HUES48 (cell line): Measurements from ENCODE around the gene WNT7B.

Experiments
- H3K27ac ChIP-seq: one replicate; pipeline ENCODE4 v1.7.0; 2013; ENCODE audit warnings: low read depth, low read length, inconsistent platforms
- H3K27me3 ChIP-seq: 2 replicates; pipeline ENCODE4 v1.6.1; 2013; ENCODE audit warnings: mild to moderate bottlenecking, low read length; ENCODE audit not compliant: control insufficient read depth, insufficient read depth
- H3K36me3 ChIP-seq: 2 replicates; pipeline ENCODE4 v1.6.1; 2013; ENCODE audit warnings: low read length; ENCODE audit not compliant: control insufficient read depth, insufficient read depth
- H3K4me1 ChIP-seq: 2 replicates; pipeline ENCODE4 v1.6.1; 2013; ENCODE audit warnings: mild to moderate bottlenecking, low read length; ENCODE audit not compliant: control insufficient read depth, insufficient read depth
- H3K4me3 ChIP-seq: 2 replicates; pipeline ENCODE4 v1.5.1; 2013; ENCODE audit warnings: mild to moderate bottlenecking, low read depth, low read length
- H3K9ac ChIP-seq: 2 replicates; pipeline ENCODE4 v1.6.1; 2013; ENCODE audit warnings: mild to moderate bottlenecking, low read depth, low read length, moderate library complexity
- H3K9me3 ChIP-seq: 2 replicates; pipeline ENCODE4 v1.6.1; 2013; ENCODE audit warnings: low read length; ENCODE audit not compliant: control insufficient read depth, insufficient read depth

Gene WNT7B

DNA sequence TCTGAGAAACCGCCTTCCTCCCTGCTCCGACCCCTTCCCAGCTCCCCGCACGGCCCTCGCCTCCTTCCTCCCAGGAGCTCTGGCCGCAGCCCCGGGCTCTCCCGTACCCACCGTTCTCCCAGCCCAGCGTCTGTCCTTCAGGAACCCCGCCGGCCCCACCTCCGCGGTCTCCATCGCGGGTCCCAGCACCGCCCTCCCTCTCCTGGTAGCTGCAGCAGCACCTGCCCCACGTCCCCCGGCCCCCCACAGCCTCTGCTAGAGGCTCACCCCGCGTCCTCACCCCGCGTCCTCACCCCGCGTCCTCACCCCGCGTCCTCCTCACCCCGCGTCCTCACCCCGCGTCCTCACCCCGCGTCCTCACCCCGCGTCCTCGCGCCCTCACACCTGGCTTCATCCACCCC lies 85.9 kb downstream of the WNT7B start:
- Histone ChIP-seq H3K9ac (no peak overlapping the region), H3K36me3 (no peaks in the 10 kb centered on the region), H3K27ac (no peak overlapping the region), H3K4me3 (no peak overlapping the region), H3K9me3 (no peaks in the 10 kb centered on the region), H3K4me1 (peaks cover 2% of the 10 kb centered on the region; the same call in 1 of the 2 replicates), H3K27me3 (no peaks in the 10 kb centered on the region)

DNA sequence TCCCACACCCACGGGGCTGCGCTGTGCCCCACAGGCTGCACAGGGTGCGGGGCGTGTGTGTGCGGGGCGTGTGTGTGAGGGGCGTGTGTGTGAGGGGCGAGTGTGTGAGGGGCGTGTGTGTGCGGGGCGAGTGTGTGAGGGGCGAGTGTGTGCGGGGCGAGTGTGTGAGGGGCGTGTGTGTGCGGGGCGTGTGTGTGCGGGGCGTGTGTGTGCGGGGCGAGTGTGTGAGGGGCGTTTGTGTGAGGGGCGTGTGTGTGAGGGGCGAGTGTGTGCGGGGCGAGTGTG lies 86.7 kb downstream of the WNT7B start:
- no peaks in the 10 kb centered on the region for H3K9me3 ChIP-seq
- no peak overlapping the region for H3K27ac ChIP-seq
- no peak overlapping the region for H3K9ac ChIP-seq
- H3K36me3 ChIP-seq: no peaks in the 10 kb centered on the region
- no peak overlapping the region for H3K4me3 ChIP-seq
- H3K4me1 ChIP-seq: no peaks in the 10 kb centered on the region
- H3K27me3 ChIP-seq: no peaks in the 10 kb centered on the region

DNA sequence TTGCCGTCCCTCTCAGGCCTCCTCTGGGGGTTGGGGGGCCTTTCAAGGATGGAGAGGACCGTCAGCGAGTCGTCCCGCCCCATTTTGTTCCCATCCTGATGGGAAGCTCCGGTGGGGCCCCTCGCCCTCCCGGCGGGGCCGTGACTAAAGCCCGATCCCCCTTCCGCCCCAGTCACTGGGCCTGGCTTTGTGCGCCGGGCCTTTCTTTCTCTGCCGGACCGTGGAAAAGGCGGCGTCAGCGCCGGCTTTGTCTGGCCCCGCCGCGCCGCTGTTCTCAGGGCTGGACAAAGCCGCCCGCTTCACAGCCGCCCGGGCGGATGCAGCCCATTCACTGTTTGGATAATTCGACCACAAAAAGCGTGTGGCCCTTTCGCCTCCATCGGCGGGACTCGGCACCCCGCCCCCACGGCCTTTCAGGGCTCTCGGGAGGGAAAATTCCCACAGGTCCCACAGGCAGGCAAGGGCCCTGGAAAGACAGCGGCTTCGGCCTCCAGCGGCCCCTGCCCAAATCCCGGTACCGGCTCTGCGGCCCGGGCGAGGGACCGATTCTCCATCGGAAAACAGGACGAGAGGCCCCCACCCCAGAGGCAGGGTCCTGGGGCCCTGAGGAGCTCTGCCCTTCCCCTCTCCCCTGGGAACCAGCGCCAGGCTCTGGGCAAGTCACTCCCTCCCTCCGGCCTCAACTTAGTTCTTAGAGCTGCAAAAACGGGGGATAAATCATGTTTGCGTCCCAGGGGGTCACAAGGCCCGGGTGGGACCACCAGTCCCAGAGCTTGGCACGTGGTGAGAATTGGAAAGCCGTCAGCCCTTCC lies 87.2 kb downstream of the WNT7B start:
- Histone ChIP-seq H3K4me1 (no peaks in the 10 kb centered on the region), H3K27me3 (no peaks in the 10 kb centered on the region), H3K9ac (no peak overlapping the region), H3K27ac (no peak overlapping the region), H3K9me3 (no peaks in the 10 kb centered on the region), H3K4me3 (no peak overlapping the region), H3K36me3 (no peaks in the 10 kb centered on the region)

DNA sequence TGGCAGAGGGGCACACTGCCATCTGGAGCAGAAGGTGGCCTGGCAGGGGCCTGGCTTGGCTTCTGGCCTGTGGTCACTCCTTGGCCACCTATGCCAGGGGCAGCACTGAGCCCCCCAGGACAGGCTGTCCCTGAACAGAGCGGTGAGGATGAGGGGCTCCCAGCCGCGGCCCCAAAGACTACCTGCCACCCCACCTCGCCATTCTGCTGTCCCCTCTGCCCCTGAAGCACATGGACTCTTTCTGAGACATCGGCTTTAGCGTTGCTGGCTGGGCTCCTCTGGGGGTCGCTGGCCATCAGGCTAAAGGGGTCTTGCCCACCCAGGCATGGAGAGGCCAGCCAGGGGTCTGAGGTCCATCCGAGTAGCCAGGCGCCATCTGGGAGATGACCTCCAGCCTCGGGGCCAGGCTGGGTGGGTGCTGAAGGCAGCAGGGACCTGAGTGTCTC lies 87.8 kb downstream of the WNT7B start:
- H3K9me3 ChIP-seq: no peaks in the 10 kb centered on the region
- H3K27ac ChIP-seq: no peak overlapping the region
- H3K4me1 ChIP-seq: no peaks in the 10 kb centered on the region
- no peak overlapping the region for H3K4me3 ChIP-seq
- no peaks in the 10 kb centered on the region for H3K36me3 ChIP-seq
- no peaks in the 10 kb centered on the region for H3K27me3 ChIP-seq
- no peak overlapping the region for H3K9ac ChIP-seq

DNA sequence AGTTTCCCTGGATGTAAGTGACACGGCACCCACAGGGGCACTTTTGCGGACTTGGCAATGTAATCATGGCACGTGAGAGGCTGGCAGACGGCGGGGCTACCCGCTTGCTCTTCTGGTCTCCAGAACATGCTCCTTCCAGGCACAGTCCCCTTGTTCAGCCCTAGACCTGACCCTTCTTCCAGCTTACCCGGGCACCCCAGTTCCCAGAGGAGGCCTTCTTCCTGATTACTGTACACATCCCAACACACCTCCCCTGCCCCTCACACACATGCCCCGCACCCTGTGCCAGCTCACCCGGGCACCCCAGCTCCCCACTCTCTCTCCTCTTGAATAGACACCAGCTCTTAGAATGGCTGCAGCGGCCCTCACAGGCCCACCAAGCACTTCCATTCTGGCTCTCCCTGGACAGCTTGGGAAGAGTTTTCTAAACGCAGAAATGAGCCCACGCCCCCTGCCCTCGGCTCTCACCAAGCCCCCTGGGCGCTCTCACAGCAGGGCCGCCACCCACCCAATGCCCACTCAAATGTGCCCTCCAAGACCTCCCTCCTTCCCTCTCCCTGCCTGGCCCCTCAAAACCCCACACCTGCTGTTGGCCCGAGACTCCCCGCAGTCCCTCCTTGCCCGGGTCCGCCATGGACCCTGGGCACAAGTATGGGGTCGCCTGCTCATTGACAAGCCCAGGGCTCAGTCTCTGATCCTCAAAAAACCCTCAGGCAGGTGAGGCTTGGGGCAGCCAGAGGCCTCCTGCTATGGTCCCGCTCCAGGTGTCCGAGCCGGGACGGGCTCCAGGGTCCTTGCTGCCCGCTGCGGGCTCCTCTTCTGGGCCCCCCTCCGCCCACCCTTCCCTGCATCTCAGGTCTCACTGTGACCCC lies 88.5 kb downstream of the WNT7B start:
- Histone ChIP-seq H3K27me3 (no peaks in the 10 kb centered on the region), H3K27ac (no peak overlapping the region), H3K4me3 (no peak overlapping the region), H3K9me3 (no peaks in the 10 kb centered on the region), H3K9ac (no peak overlapping the region), H3K4me1 (no peaks in the 10 kb centered on the region), H3K36me3 (no peaks in the 10 kb centered on the region)

DNA sequence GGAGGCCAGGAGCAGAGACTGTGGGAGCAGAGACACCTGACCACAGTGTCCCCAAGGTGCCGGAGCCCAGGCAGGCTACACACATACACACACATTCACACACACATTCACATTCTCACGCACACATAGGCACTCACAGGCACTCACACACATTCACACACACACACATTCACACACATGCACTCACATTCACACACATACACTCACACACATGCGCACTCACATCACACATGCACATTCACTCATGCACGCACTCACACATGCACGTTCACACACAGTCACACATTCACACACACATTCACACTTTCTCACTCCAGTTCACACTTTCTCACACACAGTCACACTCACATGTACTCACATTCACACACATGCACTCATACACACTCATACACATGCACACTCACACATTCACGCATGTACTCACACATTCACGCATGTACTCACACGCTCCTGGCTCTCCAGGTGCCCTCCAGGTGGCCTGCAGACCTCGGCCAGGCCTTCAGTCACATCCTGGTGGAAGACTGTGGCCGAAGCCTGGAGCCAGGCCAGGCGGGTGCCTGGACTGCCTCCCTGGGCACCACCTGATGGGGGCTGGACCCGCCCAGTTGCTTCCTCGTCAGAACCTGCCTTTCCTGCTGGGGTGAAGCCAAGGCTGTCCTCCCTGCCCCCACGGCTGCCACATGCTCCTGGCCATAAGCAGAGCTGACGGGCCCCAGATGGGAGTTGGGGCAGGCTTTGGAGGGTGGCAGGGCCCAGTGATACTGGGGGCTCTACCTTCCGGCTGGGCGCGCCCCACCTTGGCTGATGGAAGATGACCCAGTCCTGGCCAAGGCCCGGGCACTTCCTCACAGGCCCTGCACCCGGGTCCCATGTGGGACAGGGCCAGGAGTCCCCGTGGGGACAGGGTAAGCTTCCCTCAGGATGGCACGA lies 89.5 kb downstream of the WNT7B start:
- Histone ChIP-seq H3K9ac (no peak overlapping the region), H3K36me3 (no peaks in the 10 kb centered on the region), H3K27me3 (no peaks in the 10 kb centered on the region), H3K4me3 (no peak overlapping the region), H3K27ac (no peak overlapping the region), H3K9me3 (no peaks in the 10 kb centered on the region), H3K4me1 (no peaks in the 10 kb centered on the region)

DNA sequence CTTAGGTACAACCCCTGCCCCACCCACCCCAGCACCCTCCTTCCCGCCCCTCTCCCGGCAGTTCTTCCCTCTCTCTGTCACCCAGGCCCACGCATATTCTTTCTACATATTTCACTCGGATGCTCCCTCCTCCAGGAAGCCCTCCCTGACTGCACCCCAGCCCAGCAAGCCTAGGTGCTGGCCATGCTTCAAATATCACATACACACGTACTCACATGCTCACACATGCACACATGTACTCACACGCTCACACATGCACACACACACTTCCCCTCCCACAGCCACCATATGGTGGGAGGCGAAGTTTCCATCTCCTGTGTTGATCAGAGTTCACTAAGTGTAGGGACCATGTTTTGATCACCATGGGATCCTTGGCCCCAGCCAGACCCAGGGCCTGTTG lies 90.4 kb downstream of the WNT7B start:
- H3K27me3 ChIP-seq: no peaks in the 10 kb centered on the region
- no peaks in the 10 kb centered on the region; the same call in 1 of the 2 replicates for H3K4me1 ChIP-seq
- H3K9me3 ChIP-seq: no peaks in the 10 kb centered on the region
- no peak overlapping the region for H3K9ac ChIP-seq
- H3K27ac ChIP-seq: no peak overlapping the region
- H3K4me3 ChIP-seq: no peak overlapping the region
- H3K36me3 ChIP-seq: no peaks in the 10 kb centered on the region

DNA sequence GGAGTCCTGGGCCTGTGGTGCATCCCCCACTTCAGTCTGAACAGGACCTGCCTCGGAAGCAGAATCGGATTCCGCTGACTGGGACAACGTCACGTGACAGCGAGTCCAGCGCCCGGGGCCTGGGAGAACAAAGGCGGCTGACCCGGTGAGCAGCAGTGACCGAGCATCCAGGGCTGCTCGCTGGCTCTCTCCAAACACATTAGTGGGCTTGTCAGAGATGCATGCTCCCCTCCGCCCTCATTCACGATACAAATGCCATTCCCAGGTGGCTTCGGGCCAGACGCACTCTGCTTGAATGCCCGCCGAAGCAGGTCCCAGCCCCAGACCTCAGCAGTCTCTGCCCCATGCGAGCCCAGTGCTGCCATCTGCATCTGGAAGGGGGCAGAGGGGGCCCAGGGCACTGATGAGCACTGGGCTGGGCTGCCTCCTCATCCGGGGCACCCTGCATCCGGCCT lies 91.0 kb downstream of the WNT7B start:
- H3K4me3 ChIP-seq: no peak overlapping the region
- no peak overlapping the region for H3K27ac ChIP-seq
- no peaks in the 10 kb centered on the region for H3K36me3 ChIP-seq
- no peaks in the 10 kb centered on the region; the same call in 1 of the 2 replicates for H3K27me3 ChIP-seq
- no peaks in the 10 kb centered on the region for H3K9me3 ChIP-seq
- no peak overlapping the region for H3K9ac ChIP-seq
- peaks cover 6% of the 10 kb centered on the region; the same call in 1 of the 2 replicates for H3K4me1 ChIP-seq

DNA sequence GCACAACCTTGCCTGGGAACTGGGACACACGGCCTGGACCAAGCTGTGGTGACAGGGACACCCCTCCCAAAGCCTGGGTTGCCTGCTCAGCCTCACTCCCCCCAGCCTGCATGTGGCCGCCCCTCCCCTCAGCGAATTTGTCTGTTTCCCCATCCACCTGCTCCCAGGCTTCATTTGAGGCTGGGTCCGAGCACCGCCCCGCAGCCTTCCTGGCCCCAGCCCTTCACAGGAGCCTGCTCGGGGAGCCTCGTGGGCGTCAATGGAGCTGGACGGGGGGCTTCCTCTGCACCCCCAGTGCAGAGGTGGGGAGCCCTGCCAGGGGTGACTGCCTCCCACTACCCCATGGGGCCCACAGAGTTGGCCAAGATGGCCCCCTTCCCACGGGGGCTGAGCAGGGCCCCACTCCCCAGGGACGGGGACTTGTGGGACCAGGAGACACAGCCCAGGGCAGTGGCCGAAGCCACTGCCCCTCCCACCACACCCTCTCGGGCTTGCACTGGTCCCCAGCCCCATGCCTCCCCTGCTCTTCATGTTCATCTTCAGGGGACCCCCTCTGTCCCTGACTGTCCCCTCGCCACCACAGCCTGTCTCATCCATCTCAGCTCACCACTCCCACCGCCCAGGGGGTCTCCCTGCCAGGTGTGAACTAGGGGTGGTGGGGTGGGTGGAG lies 91.7 kb downstream of the WNT7B start:
- Histone ChIP-seq H3K9me3 (no peaks in the 10 kb centered on the region), H3K9ac (no peak overlapping the region), H3K4me3 (no peak overlapping the region), H3K36me3 (no peaks in the 10 kb centered on the region), H3K27ac (no peak overlapping the region), H3K4me1 (peaks cover 12% of the 10 kb centered on the region; the same call in 1 of the 2 replicates), H3K27me3 (no peaks in the 10 kb centered on the region; the same call in 1 of the 2 replicates)
